PC-3 (cell line): Measurements from ENCODE around the gene GULP1.
A peak's percentile ranks its signal among the peaks of the same experiment; 100 is the strongest.

ENCODE experiments used
- EZH2 ChIP-seq: fragments of 300-600 bp; sonication (generic); IDR thresholded peaks from one replicate; pipeline ENCODE4 v1.6.1; 2017; ENCODE audit warnings: antibody characterized with exemption, mild to moderate bottlenecking, low read length; ENCODE audit not compliant: unreplicated experiment
- EZH2phosphoT487 ChIP-seq: fragments of 300-600 bp; sonication (generic); IDR thresholded peaks from 2 replicates; pipeline ENCODE4 v1.6.1; 2018; ENCODE audit warnings: mild to moderate bottlenecking, antibody characterized with exemption, low read length, borderline replicate concordance
- TF ChIP-seq, protein P1 (sequence below): fragments of 300-600 bp; sonication (generic); conservative IDR thresholded peaks from 2 replicates; pipeline ENCODE4 v1.5.1; 2017; ENCODE audit warnings: antibody characterized with exemption, low read depth, mild to moderate bottlenecking, low read length

DNA sequence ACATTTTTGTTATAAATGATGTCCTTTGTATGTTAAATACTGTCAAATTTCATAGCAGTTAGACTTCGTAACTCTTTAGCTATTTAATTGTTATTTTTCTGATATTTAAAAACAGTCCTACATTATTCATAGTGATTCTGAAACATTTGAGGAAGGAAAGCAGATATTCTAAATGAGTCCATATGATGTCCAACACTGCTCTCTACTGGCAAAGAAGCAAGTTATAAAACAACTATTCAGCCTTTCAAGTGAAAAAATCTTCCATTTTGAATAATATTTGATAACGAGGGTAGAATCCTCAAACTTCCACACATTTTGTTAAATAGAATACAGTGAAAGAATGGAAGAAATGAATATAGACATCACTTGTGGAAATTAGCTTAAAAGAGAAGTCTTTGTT lies 220.8 kb downstream of the GULP1 start:
- TF ChIP-seq EZH2 (no peak), EZH2phosphoT487 (no peak)
- TF ChIP-seq, protein P1, sequence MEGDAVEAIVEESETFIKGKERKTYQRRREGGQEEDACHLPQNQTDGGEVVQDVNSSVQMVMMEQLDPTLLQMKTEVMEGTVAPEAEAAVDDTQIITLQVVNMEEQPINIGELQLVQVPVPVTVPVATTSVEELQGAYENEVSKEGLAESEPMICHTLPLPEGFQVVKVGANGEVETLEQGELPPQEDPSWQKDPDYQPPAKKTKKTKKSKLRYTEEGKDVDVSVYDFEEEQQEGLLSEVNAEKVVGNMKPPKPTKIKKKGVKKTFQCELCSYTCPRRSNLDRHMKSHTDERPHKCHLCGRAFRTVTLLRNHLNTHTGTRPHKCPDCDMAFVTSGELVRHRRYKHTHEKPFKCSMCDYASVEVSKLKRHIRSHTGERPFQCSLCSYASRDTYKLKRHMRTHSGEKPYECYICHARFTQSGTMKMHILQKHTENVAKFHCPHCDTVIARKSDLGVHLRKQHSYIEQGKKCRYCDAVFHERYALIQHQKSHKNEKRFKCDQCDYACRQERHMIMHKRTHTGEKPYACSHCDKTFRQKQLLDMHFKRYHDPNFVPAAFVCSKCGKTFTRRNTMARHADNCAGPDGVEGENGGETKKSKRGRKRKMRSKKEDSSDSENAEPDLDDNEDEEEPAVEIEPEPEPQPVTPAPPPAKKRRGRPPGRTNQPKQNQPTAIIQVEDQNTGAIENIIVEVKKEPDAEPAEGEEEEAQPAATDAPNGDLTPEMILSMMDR: peak; percentile 82
